Right lobe of liver (tissue), 4 donors: Measurements from ENCODE around the gene MLLT1.

Source experiments
- CTCF ChIP-seq, 4 donors: fragments of 200-600 bp in 3 of 4; fragments of 450-650 bp in 1 of 4; IDR thresholded peaks; one replicate each; pipeline versions ENCODE4 v1.5.1 to v1.8.0; 2016 to 2022; ENCODE audit warnings: antibody characterized with exemption in 4 of 4, mild to moderate bottlenecking in 2 of 4
- POLR2A ChIP-seq: fragments of 450-650 bp; IDR thresholded peaks from one replicate; pipeline ENCODE4 v1.6.1; 2017; ENCODE audit warnings: antibody characterized with exemption, mild to moderate bottlenecking
- donor health status: DM: no; HTN: no; CAD: no.
- donor health status: DM: no; HTN: no; CAD: no.
- donor health status: DM: no; HTN: yes; CAD: no.

DNA sequence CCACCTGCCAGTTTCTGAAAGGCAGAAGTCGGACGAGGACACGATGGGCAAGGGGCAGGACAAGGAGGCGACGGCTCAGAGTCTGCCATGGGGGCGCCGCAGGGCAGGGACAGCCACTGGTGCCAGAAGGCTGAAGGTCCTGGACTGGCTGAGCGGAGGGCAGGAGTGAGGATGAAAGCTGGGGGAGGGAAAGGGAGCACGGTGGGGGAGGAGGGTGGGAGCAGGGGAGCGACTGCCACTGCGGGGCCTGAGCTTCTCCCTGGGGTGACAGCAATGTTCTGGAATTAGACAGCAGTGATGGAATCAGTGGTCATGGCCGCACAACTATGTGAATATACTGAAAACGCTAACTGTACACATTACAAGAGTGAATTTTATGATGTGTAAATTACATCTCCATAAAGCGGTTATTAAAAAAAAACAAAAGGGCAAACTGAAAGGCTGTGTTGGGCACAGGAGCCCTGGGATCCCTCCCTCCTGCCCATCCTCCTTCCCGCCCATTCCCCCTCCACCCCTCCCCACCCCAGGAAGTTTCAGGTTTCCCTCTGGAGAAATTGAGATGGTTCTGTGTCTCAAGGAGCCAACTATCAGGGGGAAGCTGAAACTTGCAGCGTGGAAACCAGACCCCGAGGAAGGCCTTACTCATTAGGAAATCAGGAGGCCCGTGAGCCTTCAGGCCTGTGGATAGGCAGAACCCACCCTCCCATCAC, 15.9 kb downstream of the MLLT1 start:
- TF ChIP-seq CTCF (IDR thresholded peaks at IDR 0.05) (no peak), POLR2A (no peak)
